Subcutaneous abdominal adipose tissue (tissue), 5 donors: ENCODE results near the gene SLU7.
A peak's percentile ranks its signal among the peaks of the same experiment; 100 is the strongest.

Experiments used
- H3K27ac ChIP-seq: one replicate; pipeline ENCODE4 v1.7.0; 2013; ENCODE audit warnings: low read depth, mild to moderate bottlenecking, inconsistent platforms, low read length, moderate library complexity
- H3K27me3 ChIP-seq, 5 donors: one replicate each; pipeline ENCODE4 v1.7.0; 2013; ENCODE audit warnings: low read length in 5 of 5, inconsistent platforms in 1 of 5; ENCODE audit not compliant: control insufficient read depth in 5 of 5, insufficient read depth in 4 of 5
- H3K36me3 ChIP-seq, 5 donors: one replicate each; pipeline ENCODE4 v1.7.0; 2013; ENCODE audit warnings: low read length in 5 of 5; ENCODE audit not compliant: control insufficient read depth in 5 of 5, insufficient read depth in 5 of 5
- H3K4me1 ChIP-seq, 5 donors: one replicate each; pipeline ENCODE4 v1.7.0; 2013; ENCODE audit warnings: low read length in 5 of 5, mild to moderate bottlenecking in 3 of 5, moderate library complexity in 1 of 5; ENCODE audit not compliant: control insufficient read depth in 5 of 5, insufficient read depth in 5 of 5
- H3K4me3 ChIP-seq, 5 donors: one replicate each; pipeline ENCODE4 v1.7.0; 2013; ENCODE audit warnings: low read length in 5 of 5, low read depth in 1 of 5
- H3K9ac ChIP-seq, 5 donors: one replicate each; pipeline ENCODE4 v1.7.0; 2013; ENCODE audit warnings: low read length in 5 of 5, mild to moderate bottlenecking in 4 of 5, moderate library complexity in 3 of 5
- H3K9me3 ChIP-seq, 5 donors: one replicate each; pipeline ENCODE4 v1.7.0; 2013; ENCODE audit warnings: low read length in 5 of 5; ENCODE audit not compliant: control insufficient read depth in 5 of 5
- donor health status: healthy.
- donor health status: healthy.
- donor health status: healthy.
- donor health status: healthy.
- donor health status: healthy.

SLU7 gene

GRCh38 chr5:160361624-160362228 is 57.2 kb downstream of the SLU7 start:
- Histone ChIP-seq H3K9ac (no peak overlapping the region), H3K27ac (no peak overlapping the region), H3K4me1 (peaks cover 4 to 27% (median 21%) of the 10 kb centered on the region in 5 donors), H3K36me3 (no peaks in the 10 kb centered on the region), H3K27me3 (peaks cover 0 to 3% (median 0%) of the 10 kb centered on the region in 5 donors), H3K4me3 (no peak overlapping the region), H3K9me3 (no peaks in the 10 kb centered on the region)

GRCh38 chr5:160360310-160360709 is 58.6 kb downstream of the SLU7 start:
- Histone ChIP-seq H3K36me3 (no peaks in the 10 kb centered on the region), H3K9me3 (no peaks in the 10 kb centered on the region), H3K4me1 (peaks cover 4 to 31% (median 25%) of the 10 kb centered on the region in 5 donors), H3K4me3 (no peak overlapping the region), H3K27me3 (no peaks in the 10 kb centered on the region), H3K9ac (no peak overlapping the region), H3K27ac (no peak overlapping the region)

- H3K4me1 ChIP-seq = peaks cover 4 to 31% (median 25%) of the 10 kb centered on the region in 5 donors
- peaks cover 0 to 3% (median 0%) of the 10 kb centered on the region in 5 donors for H3K36me3 ChIP-seq
- no peaks in the 10 kb centered on the region for H3K9me3 ChIP-seq
- no peaks in the 10 kb centered on the region for H3K27me3 ChIP-seq
- H3K9ac ChIP-seq = no peak overlapping the region
- no peak overlapping the region for H3K27ac ChIP-seq
- H3K4me3 ChIP-seq = no peak overlapping the region
These were observed 59.1 kb downstream of the SLU7 start for GRCh38 chr5:160359816-160360215.

- H3K27ac ChIP-seq = no peak overlapping the region
- H3K36me3 ChIP-seq = peaks cover 0 to 4% (median 0%) of the 10 kb centered on the region in 5 donors
- no peaks in the 10 kb centered on the region for H3K27me3 ChIP-seq
- peaks cover 4 to 31% (median 25%) of the 10 kb centered on the region in 5 donors for H3K4me1 ChIP-seq
- H3K4me3 ChIP-seq = no peak overlapping the region
- no peaks in the 10 kb centered on the region for H3K9me3 ChIP-seq
- no peak overlapping the region for H3K9ac ChIP-seq
These were observed 59.6 kb downstream of the SLU7 start for GRCh38 chr5:160359242-160359641.

- H3K4me3 ChIP-seq = peak overlapping the region in 4 of 5 donors; percentile 21 to 42 (median 34)
- peak overlapping the region; percentile 23 for H3K27ac ChIP-seq
These were observed 60.9 kb downstream of the SLU7 start for GRCh38 chr5:160357861-160358411.

GRCh38 chr5:160357394-160357793 is 61.5 kb downstream of the SLU7 start:
- peak overlapping the region in 3 of 5 donors; percentile 31 to 42 (median 37) for H3K4me3 ChIP-seq
- no peak overlapping the region for H3K27ac ChIP-seq
- H3K9ac ChIP-seq = peak overlapping the region in 1 of 5 donors; percentile 14
- H3K9me3 ChIP-seq = no peaks in the 10 kb centered on the region
- peaks cover 0 to 4% (median 0%) of the 10 kb centered on the region in 5 donors for H3K36me3 ChIP-seq
- no peaks in the 10 kb centered on the region for H3K27me3 ChIP-seq
- H3K4me1 ChIP-seq = peaks cover 4 to 26% (median 20%) of the 10 kb centered on the region in 5 donors

More at GRCh38 chr5:160357861-160358411, 60.9 kb downstream of the SLU7 start:
- H3K9ac ChIP-seq = peak overlapping the region in 4 of 5 donors; percentile 14 to 56 (median 50)
- no peaks in the 10 kb centered on the region for H3K9me3 ChIP-seq
- H3K4me1 ChIP-seq = peaks cover 4 to 26% (median 20%) of the 10 kb centered on the region in 5 donors
- H3K27me3 ChIP-seq = no peaks in the 10 kb centered on the region
- peaks cover 0 to 4% (median 0%) of the 10 kb centered on the region in 5 donors for H3K36me3 ChIP-seq

- Histone ChIP-seq H3K27me3 (no peaks in the 10 kb centered on the region), H3K4me1 (peaks cover 4 to 26% (median 20%) of the 10 kb centered on the region in 5 donors), H3K4me3 (no peak overlapping the region), H3K9me3 (no peaks in the 10 kb centered on the region), H3K36me3 (peaks cover 0 to 4% (median 0%) of the 10 kb centered on the region in 5 donors), H3K27ac (no peak overlapping the region), H3K9ac (no peak overlapping the region)
These were observed 62.1 kb downstream of the SLU7 start for GRCh38 chr5:160356550-160357347.

GRCh38 chr5:160354666-160355065 is 64.2 kb downstream of the SLU7 start:
- Histone ChIP-seq H3K4me1 (peaks cover 2 to 26% (median 20%) of the 10 kb centered on the region in 5 donors), H3K9me3 (no peaks in the 10 kb centered on the region), H3K9ac (no peak overlapping the region), H3K4me3 (no peak overlapping the region), H3K36me3 (peaks cover 0 to 4% (median 0%) of the 10 kb centered on the region in 5 donors), H3K27ac (no peak overlapping the region), H3K27me3 (no peaks in the 10 kb centered on the region)

- Histone ChIP-seq H3K4me3 (no peak overlapping the region), H3K27me3 (no peaks in the 10 kb centered on the region), H3K4me1 (peaks cover 2 to 20% (median 18%) of the 10 kb centered on the region in 5 donors), H3K9me3 (no peaks in the 10 kb centered on the region), H3K27ac (no peak overlapping the region), H3K9ac (no peak overlapping the region), H3K36me3 (peaks cover 0 to 4% (median 0%) of the 10 kb centered on the region in 5 donors)
These were observed 65.5 kb downstream of the SLU7 start for GRCh38 chr5:160353379-160353778.

GRCh38 chr5:160352308-160352707 is 66.6 kb downstream of the SLU7 start:
- H3K9me3 ChIP-seq = no peaks in the 10 kb centered on the region
- H3K4me3 ChIP-seq = no peak overlapping the region
- H3K27ac ChIP-seq = no peak overlapping the region
- H3K27me3 ChIP-seq = no peaks in the 10 kb centered on the region
- H3K36me3 ChIP-seq = peaks cover 0 to 4% (median 0%) of the 10 kb centered on the region in 5 donors
- H3K4me1 ChIP-seq = peaks cover 0 to 12% (median 9%) of the 10 kb centered on the region in 5 donors
- H3K9ac ChIP-seq = no peak overlapping the region
